ENCODE measurements around the gene MESD. TPM values are rescaled to one million over a fixed set of nuclear protein-coding genes. Genes with fewer than 3 reads are reported as not detected.
"Not testable (repeated sequence)": the region's sequence is repeated elsewhere in the genome, so short reads cannot be mapped to it uniquely, and the experiment has no call there.

Gene MESD
- total RNA-seq, 1 donor from 2014 or later, result 12.5 TPM

GRCh38 chr15:80970658-80971057, 19.0 kb downstream of the MESD start:
- intact Hi-C loops (cut with DNase I), result loop anchor here (2.0 to 10.0 kb wide), 2 partner anchors 192 to 294 kb away; partner anchors contain the start of gene CEMIP
- DNase-seq (ENCODE audit: low spot score), result no peak

DNA sequence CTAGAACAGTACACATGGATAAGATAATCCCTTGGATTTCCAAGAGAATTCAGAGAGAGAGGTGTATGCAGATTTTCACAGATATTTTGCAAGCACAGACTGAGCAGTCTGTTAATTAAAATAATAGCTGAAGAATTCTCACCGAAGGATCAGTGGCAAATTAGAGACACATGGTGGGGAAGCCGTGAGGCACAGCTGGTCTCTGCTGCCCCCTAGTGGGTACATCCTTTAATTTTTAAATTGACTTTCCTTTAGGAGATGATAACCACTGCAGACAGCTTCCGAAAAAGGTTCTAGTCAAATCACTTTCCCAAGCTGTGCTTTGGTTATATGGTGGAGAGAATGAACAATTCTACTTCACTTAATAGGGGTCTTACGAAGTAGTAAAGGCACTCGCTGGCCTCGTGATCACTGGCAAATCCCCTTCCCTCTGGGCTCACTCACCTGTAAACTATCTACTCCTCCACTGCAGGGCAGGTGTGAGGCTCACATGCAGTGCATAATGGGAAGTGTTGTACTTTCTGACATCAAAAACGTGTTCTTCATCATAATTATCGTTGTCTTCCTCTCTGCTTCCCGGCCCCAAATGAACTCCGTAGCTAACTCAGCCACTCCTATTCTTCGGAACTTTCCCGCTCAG, 19.5 kb downstream of the MESD start:
- intact Hi-C loops (cut with DNase I), result loop anchor here (2.0 to 10.0 kb wide), 2 partner anchors 191 to 295 kb away; partner anchors contain the start of gene CEMIP

DNA sequence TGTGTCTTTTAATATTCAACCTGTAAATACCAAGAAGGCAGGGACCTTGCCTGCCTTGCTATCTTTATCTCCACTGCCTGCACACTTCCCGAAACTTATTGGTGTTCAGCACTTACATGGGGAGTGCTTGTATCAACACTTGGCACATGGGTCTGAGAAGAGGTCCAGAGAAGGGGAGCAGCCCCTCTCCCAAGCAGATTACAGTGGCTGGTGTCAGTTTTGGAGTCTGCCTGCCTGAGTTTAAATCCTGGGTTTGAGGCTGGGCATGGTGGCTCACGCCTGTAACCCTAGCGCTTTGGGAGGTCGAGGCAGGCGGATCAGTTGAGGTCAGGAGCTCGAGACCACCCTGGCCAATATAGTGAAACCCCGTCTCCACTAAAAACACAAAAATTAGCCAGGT, 20.3 kb downstream of the MESD start:
- intact Hi-C loops (cut with DNase I), result loop anchor here (2.0 to 5.0 kb wide), 2 partner anchors 402 to 515 kb away; no protein-coding TSS in a partner anchor

More for the DNA sequence above, 19.5 kb downstream of the MESD start:
- no peak for DNase-seq (ENCODE audit: low spot score)

DNA sequence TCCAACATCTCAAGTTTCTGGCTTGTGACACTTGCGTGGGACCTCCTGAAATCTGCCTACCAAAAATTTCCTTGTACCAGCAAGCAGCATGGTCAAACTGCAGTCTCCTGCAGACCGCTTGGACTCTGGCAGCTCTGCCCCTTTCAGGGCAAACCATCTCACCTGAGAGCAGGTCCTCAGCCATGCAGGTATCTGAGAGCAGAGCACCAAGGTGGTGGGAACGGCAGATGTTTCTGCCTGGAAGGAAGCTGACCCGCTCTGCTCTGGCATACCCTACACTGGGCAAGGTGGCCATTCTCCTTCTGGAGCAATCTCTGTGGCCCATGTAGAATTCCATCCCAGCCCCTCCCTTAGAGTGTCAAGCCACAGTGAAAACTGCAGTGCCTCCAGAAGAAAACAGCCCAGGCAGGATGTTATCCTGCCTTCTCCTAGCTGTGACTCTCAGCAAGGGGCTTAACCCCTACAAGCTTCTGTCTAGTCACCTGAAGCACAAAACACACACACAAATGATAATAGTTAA, 21.6 kb downstream of the MESD start:
- no peak for DNase-seq (ENCODE audit: low spot score)

More for the DNA sequence above, 20.3 kb downstream of the MESD start:
- DNase-seq (ENCODE audit: low spot score), result no peak

GRCh38 chr15:80967451-80967850, 22.2 kb downstream of the MESD start:
- intact Hi-C loops (cut with DNase I), result loop anchor here (5.0 kb wide), 1 partner anchor 400 kb away; no protein-coding TSS in a partner anchor
- no peak for DNase-seq (ENCODE audit: low spot score)

More for the DNA sequence above, 21.6 kb downstream of the MESD start:
- intact Hi-C loops (cut with DNase I), result loop anchor here (2.0 to 5.0 kb wide), 2 partner anchors 401 to 513 kb away; no protein-coding TSS in a partner anchor

DNA sequence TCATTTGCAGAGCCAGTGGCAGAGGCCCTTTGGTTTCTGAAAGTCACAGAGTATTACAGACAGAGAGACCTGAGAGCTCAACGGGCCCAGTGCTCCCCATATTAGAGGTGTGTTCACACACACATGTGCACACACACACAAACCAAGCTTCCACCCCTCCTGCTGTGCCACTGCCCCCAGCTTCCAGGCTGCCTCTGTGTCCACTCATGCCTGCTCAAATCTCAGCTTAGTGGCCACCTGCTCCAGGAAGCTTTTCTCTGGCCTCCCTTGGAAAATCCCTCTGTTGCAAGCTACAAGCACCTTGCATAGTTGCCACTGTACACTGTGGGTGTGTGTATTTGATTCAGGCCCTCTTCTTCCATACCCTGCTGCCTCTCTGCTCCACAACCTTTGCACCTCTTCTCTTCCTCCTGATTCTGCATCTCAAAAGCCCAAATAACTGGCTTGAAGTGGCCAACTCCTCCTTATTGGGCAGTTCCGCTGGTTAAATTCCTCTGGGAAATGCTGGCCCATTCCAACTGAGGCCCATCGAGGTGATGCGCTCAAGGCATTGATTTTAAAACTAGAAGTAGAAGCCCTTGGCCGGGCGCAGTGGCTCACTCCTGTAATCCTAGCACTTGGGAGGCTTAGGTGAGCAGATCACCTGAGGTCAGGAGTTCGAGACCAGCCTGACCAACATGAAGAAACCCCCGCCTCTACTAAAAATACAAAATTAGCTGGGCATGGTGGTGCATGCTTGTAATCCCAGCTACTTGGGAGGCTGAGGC, 23.0 kb downstream of the MESD start:
- intact Hi-C loops (cut with DNase I), result loop anchor here (5.0 kb wide), 1 partner anchor 399 kb away; no protein-coding TSS in a partner anchor

DNA sequence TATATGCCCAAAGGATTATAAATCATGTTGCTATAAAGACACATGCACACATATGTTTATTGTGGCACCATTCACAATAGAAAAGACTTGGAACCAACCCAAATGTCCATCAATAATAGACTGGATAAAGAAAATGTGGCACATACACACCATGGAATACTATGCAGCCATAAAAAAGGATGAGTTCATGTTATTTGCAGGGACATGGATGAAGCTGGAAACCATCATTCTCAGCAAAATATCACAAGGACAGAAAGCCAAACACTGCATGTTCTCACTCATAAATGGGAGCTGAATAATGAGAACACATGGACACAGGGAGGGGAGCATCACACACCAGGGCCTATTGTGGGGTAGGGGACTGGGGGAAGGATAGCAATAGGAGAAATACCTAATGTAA, 24.2 kb downstream of the MESD start:
- DNase-seq (ENCODE audit: low spot score), result not testable (repeated sequence)
- intact Hi-C loops (cut with DNase I), result loop anchor here (5.0 kb wide), 1 partner anchor 398 kb away; no protein-coding TSS in a partner anchor

More for the DNA sequence above, 23.0 kb downstream of the MESD start:
- DNase-seq (ENCODE audit: low spot score), result no peak

- intact Hi-C loops (cut with DNase I), result no loop called here
Measured at GRCh38 chr15:80958818-80959495, 30.7 kb downstream of the MESD start.

GRCh38 chr15:80957976-80958375, 31.6 kb downstream of the MESD start:
- intact Hi-C loops (cut with DNase I), result no loop called here

More at GRCh38 chr15:80958818-80959495, 30.7 kb downstream of the MESD start:
- DNase-seq (ENCODE audit: low spot score), result no peak

GRCh38 chr15:80957556-80957955, 32.1 kb downstream of the MESD start:
- intact Hi-C loops (cut with DNase I), result no loop called here
- DNase-seq (ENCODE audit: low spot score), result no peak

More at GRCh38 chr15:80957976-80958375, 31.6 kb downstream of the MESD start:
- no peak for DNase-seq (ENCODE audit: low spot score)

GRCh38 chr15:80955571-80956452, 33.8 kb downstream of the MESD start:
- DNase-seq (ENCODE audit: low spot score), result not testable (repeated sequence)

GRCh38 chr15:80953953-80954778, 35.5 kb downstream of the MESD start:
- no peak for DNase-seq (ENCODE audit: low spot score)
- intact Hi-C loops (cut with DNase I), result no loop called here

More at GRCh38 chr15:80955571-80956452, 33.8 kb downstream of the MESD start:
- intact Hi-C loops (cut with DNase I), result not testable (repeated sequence)

DNA sequence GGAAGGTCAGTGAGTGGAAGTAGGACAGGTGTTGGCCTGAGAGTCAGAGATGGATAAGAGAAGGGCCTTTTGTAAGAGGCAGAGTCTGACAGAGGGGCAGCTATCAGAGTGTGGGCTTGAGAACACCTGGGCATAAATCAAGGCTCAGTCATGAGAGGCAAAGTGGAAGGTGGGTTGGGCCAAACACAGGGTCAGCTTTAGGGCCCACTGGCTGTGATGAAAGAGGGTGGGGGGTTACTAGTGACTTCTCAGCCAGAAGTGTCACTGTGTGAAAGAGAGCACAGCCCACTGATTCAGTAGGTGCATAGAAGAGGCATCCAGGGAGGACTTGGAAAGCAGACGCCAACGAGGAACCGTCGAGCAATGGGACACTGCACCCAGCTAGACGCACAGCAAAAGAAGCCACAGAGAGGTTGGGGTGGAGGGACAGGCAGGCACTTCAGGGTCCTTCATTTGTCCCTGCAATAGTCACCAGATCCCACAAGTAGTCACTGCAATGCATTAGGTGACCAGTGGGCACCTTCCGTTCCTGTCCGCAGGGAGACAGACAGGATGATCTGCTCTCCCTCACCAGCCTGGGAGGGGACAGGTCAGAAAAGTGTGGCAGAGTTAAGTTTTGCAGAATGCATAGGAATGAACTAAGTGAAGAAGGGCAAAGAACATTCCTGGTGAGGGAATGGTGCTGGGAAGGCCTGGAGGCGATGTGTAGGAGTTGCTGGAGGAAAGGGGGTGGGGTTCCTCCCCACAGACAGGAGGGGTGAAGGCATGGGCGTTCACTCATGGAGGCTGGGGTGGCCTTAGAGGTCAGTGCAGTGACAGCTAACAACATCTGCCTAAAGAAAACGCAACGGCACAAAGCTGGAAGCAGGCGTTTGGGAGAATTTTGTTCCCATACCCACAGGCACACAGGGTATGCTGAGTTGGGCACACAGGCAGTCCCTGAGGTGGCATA, 36.3 kb downstream of the MESD start:
- no peak for DNase-seq (ENCODE audit: low spot score)
- intact Hi-C loops (cut with DNase I), result no loop called here

DNA sequence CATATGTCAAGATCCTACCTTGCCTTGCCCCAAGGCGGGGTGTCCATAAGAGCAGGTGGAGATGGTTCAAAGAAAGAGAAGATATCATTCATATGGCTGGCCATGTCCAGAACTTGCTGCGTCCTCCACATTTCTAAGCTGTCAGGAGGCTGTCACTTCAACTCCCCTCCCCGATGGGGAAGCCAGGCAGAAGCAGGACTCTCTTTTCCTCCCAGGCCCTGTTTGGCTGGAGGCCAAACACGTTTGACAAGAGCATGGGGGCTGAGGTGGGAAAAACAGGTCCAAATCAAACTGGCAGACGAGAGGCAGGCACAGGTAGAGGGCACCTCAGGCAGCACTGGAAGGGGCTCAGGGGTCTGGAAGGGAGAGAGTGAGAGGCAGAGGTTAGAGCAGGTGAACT, 37.7 kb downstream of the MESD start:
- intact Hi-C loops (cut with DNase I), result no loop called here
- no peak for DNase-seq (ENCODE audit: low spot score)

DNA sequence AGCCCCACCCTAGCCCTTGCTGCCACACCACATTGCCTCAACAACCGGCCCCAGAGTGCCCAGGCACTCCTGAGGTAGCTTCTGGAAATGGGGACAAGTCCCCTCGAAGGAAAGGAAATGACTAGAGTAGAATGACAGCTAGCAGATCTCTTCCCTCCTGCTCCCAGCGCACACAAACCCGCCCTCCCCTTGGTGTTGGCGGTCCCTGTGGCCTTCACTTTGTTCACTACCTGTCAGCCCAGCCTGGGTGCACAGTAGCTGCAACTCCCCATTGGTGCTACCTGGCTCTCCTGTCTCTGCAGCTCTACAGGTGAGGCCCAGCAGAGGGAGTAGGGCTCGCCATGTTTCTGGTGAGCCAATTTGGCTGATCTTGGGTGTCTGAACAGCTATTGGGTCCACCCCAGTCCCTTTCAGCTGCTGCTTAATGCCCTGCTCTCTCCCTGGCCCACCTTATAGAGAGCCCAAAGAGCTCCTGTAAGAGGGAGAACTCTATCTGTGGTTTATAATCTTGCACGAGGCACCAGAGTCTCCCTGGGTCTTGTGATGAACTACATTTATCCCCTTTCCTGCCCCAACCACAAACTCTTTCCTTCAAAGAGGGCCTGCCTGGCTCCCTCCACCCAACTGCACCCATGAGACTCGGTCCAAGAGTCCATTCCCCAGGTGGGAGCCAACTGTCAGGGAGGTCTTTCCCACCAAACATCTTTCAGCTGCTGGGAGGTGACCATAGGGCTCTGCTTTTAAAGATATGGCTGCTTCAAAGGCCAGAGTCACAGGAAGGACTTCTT, 39.1 kb downstream of the MESD start:
- intact Hi-C loops (cut with DNase I), result no loop called here

DNA sequence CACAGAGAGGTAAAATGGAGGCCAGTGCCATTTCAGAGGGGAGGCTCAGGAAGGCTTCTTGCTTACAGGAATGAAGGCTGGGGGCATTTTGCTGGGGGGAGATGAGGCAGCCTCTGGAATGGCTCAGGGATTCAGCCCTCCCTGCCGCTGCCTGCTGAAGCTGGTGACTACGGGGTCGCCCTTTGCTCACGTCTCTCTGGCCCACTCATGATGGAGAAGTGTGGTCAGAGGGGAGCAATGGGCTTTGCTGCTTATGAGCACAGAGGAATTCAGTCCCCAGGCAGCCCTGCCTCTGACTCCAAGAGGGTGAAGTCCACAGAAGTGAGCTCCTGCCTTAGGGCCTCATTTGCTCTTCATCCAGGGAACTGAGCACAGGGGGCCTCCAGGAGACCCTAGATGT, 39.9 kb downstream of the MESD start:
- no peak for DNase-seq (ENCODE audit: low spot score)
- intact Hi-C loops (cut with DNase I), result no loop called here

More for the DNA sequence above, 39.1 kb downstream of the MESD start:
- no peak for DNase-seq (ENCODE audit: low spot score)

Measured in cardiac septum (tissue), 1 donor.